Measurements from ENCODE around the gene DAD1. TPM values are rescaled to one million over a fixed set of nuclear protein-coding genes. Genes with fewer than 3 reads are reported as not detected.

Gene DAD1
- polyA plus RNA-seq, 1 of the 3 experiments (the other 2 are of a cell fraction): 406 TPM

- TF ChIP-seq USF2 (IDR thresholded peaks at IDR 0.05; ENCODE audit: borderline replicate concordance, low read depth, low read length) (no peak), GABPA (IDR thresholded peaks at IDR 0.05; ENCODE audit: low read depth) (no peak), PBX3 (IDR thresholded peaks at IDR 0.05) (no peak), REST (IDR thresholded peaks at IDR 0.05; ENCODE audit: low read depth, low read length) (no peak), JUND (IDR thresholded peaks at IDR 0.05) (no peak), FOSL2 (IDR thresholded peaks at IDR 0.05; ENCODE audit: borderline replicate concordance, low read depth) (no peak), EP300 (IDR thresholded peaks at IDR 0.05; ENCODE audit: borderline replicate concordance in 1 of 2, low read depth in 1 of 2, low read length in 1 of 2) (no peak), TAF1 (IDR thresholded peaks at IDR 0.05; ENCODE audit: borderline replicate concordance, low read depth, low read length) (no peak), MAX (IDR thresholded peaks at IDR 0.05; ENCODE audit: low read depth) (no peak)
- TF ChIP-seq, protein P1, sequence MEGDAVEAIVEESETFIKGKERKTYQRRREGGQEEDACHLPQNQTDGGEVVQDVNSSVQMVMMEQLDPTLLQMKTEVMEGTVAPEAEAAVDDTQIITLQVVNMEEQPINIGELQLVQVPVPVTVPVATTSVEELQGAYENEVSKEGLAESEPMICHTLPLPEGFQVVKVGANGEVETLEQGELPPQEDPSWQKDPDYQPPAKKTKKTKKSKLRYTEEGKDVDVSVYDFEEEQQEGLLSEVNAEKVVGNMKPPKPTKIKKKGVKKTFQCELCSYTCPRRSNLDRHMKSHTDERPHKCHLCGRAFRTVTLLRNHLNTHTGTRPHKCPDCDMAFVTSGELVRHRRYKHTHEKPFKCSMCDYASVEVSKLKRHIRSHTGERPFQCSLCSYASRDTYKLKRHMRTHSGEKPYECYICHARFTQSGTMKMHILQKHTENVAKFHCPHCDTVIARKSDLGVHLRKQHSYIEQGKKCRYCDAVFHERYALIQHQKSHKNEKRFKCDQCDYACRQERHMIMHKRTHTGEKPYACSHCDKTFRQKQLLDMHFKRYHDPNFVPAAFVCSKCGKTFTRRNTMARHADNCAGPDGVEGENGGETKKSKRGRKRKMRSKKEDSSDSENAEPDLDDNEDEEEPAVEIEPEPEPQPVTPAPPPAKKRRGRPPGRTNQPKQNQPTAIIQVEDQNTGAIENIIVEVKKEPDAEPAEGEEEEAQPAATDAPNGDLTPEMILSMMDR (IDR thresholded peaks at IDR 0.05): no peak
- TF ChIP-seq, protein P2, sequence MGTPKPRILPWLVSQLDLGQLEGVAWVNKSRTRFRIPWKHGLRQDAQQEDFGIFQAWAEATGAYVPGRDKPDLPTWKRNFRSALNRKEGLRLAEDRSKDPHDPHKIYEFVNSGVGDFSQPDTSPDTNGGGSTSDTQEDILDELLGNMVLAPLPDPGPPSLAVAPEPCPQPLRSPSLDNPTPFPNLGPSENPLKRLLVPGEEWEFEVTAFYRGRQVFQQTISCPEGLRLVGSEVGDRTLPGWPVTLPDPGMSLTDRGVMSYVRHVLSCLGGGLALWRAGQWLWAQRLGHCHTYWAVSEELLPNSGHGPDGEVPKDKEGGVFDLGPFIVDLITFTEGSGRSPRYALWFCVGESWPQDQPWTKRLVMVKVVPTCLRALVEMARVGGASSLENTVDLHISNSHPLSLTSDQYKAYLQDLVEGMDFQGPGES (IDR thresholded peaks at IDR 0.05; ENCODE audit: low read depth, low read length): no peak
- no peak overlapping the region for H3K27ac ChIP-seq (ENCODE audit: low read depth in 2 of 2, low read length in 1 of 2)
- H3K4me3 ChIP-seq (ENCODE audit: low read depth in 2 of 2, low read length in 1 of 2): no peak overlapping the region
- no peaks in the 10 kb centered on the region for H3K36me3 ChIP-seq (replicated peaks in 1 of 2; ENCODE audit: control insufficient read depth in 1 of 2, insufficient read depth in 2 of 2, low read length in 1 of 2)
- no peaks in the 10 kb centered on the region for H3K79me2 ChIP-seq (ENCODE audit: insufficient read depth)
- no peaks in the 10 kb centered on the region for H3F3A ChIP-seq (replicated peaks; ENCODE audit: insufficient read depth)
- no peak overlapping the region for H3K9ac ChIP-seq
- WGBS (ENCODE audit: low lambda C conversion rate): 63% methylated on average over 1 of the region's 1 CpG
- no peak overlapping the region for H2AFZ ChIP-seq (ENCODE audit: low read depth)
- ChIA-PET POLR2A (no interaction called here), CTCF (interaction anchor here (0.7 to 1.2 kb wide), 3 partner anchors 8 to 43 kb away, joined by 3 read pairs; no protein-coding TSS in a partner anchor)
- no peaks in the 10 kb centered on the region for H4K20me1 ChIP-seq (ENCODE audit: insufficient read depth)
- peaks cover 10% of the 10 kb centered on the region; the same call in 1 of the 2 replicates for H3K27me3 ChIP-seq (ENCODE audit: insufficient read depth)
- H3K4me1 ChIP-seq (ENCODE audit: control insufficient read depth in 1 of 2, insufficient read depth in 2 of 2, low read depth in 1 of 2, low read length in 1 of 2): peaks cover 0 to 5% of the 10 kb centered on the region in 2 experiments; a peak in 1 of 4 replicates
- H3K9me2 ChIP-seq: no peaks in the 10 kb centered on the region
- no peak overlapping the region for H3K4me2 ChIP-seq
- no peak for DNase-seq
- no peaks in the 10 kb centered on the region for H3K9me3 ChIP-seq
Observed at GRCh38 chr14:22526744-22527143, 62.3 kb downstream of the DAD1 start.

All from SK-N-SH (cell line).